ENCODE results near the gene ACACA.

Gene ACACA

GRCh38 chr17:37292429-37293139 lies 114.1 kb downstream of the ACACA start:
- H3F3A ChIP-seq (ENCODE audit: control insufficient read depth, insufficient read depth) = peaks cover 3% of the 10 kb centered on the region
- H3K4me2 ChIP-seq (ENCODE audit: low read length) = peak overlapping the region; percentile 43
- peak overlapping the region; percentile 12; the same call in 1 of the 2 replicates for H3K27ac ChIP-seq (ENCODE audit: low read depth, low read length)
- no peaks in the 10 kb centered on the region for H3K9me2 ChIP-seq (replicated peaks; ENCODE audit: control insufficient read depth, low read length)
- H3K4me1 ChIP-seq (ENCODE audit: control insufficient read depth, low read length) = peaks cover 25% of the 10 kb centered on the region
- H3K79me2 ChIP-seq (ENCODE audit: control insufficient read depth, low read length) = peaks cover 60% of the 10 kb centered on the region
- peak overlapping the region; percentile 27 for H3K4me3 ChIP-seq (ENCODE audit: low read length)
- peaks cover 11% of the 10 kb centered on the region for H3K36me3 ChIP-seq (ENCODE audit: control insufficient read depth, low read length)
- TF ChIP-seq, protein P1, sequence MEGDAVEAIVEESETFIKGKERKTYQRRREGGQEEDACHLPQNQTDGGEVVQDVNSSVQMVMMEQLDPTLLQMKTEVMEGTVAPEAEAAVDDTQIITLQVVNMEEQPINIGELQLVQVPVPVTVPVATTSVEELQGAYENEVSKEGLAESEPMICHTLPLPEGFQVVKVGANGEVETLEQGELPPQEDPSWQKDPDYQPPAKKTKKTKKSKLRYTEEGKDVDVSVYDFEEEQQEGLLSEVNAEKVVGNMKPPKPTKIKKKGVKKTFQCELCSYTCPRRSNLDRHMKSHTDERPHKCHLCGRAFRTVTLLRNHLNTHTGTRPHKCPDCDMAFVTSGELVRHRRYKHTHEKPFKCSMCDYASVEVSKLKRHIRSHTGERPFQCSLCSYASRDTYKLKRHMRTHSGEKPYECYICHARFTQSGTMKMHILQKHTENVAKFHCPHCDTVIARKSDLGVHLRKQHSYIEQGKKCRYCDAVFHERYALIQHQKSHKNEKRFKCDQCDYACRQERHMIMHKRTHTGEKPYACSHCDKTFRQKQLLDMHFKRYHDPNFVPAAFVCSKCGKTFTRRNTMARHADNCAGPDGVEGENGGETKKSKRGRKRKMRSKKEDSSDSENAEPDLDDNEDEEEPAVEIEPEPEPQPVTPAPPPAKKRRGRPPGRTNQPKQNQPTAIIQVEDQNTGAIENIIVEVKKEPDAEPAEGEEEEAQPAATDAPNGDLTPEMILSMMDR (IDR thresholded peaks at IDR 0.05; ENCODE audit: low read depth, low read length, poor library complexity, severe bottlenecking) = no peak
- no peak for TF ChIP-seq EZH2phosphoT487 (IDR thresholded peaks at IDR 0.05; ENCODE audit: borderline replicate concordance, low read length)
- H4K20me1 ChIP-seq (ENCODE audit: control insufficient read depth, insufficient read depth, low read depth, low read length) = 0 out of 2 replicates have a peak, but pooled peaks cover 4% of the 10 kb centered on the region
- H3K27me3 ChIP-seq (ENCODE audit: control insufficient read depth, low read length) = no peaks in the 10 kb centered on the region
- H3K9me3 ChIP-seq (ENCODE audit: control insufficient read depth, insufficient read depth, low read length) = no peaks in the 10 kb centered on the region

DNA sequence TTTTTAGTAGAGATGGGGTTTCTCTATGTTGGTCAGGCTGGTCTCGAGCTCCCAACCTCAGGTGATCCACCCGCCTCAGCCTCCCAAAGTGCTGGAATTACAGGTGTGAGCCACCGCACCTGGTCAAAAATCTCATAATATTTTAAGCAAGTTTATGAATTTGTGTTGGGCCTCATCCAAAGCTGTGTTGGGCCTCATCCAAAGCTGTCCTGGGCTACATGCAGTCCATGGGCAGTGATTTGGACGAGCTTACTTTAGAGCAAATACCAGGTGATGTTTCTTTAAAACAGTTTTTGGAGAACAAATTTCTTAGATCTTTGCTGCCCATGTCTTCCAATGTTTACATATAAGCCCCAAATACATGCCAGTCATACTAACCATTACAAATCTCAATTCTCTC lies 115.3 kb downstream of the ACACA start:
- Histone ChIP-seq H3K27me3 (ENCODE audit: control insufficient read depth, low read length) (no peaks in the 10 kb centered on the region), H3K9me2 (replicated peaks; ENCODE audit: control insufficient read depth, low read length) (no peaks in the 10 kb centered on the region), H3K79me2 (ENCODE audit: control insufficient read depth, low read length) (peaks cover 63% of the 10 kb centered on the region), H3K9me3 (ENCODE audit: control insufficient read depth, insufficient read depth, low read length) (no peaks in the 10 kb centered on the region), H3K36me3 (ENCODE audit: control insufficient read depth, low read length) (peaks cover 18% of the 10 kb centered on the region), H3K4me2 (ENCODE audit: low read length) (no peak overlapping the region), H4K20me1 (ENCODE audit: control insufficient read depth, insufficient read depth, low read depth, low read length) (0 out of 2 replicates have a peak, but pooled peaks cover 4% of the 10 kb centered on the region), H3K4me3 (ENCODE audit: low read length) (no peak overlapping the region), H3K27ac (ENCODE audit: low read depth, low read length) (no peak overlapping the region), H3K4me1 (ENCODE audit: control insufficient read depth, low read length) (peaks cover 25% of the 10 kb centered on the region), H3F3A (ENCODE audit: control insufficient read depth, insufficient read depth) (peaks cover 3% of the 10 kb centered on the region)
- TF ChIP-seq EZH2phosphoT487 (IDR thresholded peaks at IDR 0.05; ENCODE audit: borderline replicate concordance, low read length) = no peak
- TF ChIP-seq, protein P1 (IDR thresholded peaks at IDR 0.05; ENCODE audit: low read depth, low read length, poor library complexity, severe bottlenecking) = no peak

DNA sequence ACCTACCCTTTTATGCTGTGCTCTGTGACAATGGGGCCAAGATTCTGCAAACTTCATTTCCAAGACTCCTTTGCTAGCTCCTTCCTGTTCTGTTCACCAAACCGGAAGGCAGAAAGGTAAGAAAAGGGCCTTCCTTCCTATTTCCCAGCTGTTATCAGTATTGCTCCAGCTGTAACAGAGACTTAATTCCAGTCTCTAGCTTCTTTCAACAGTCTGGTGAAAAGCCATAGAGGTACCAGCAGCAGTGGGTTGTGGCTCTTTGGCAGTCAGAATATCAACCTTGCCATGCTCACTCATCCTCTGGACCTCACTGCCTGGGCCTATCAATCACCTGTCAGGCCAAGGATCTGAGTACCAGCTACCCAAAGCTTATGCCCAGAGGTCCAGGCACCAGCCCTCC lies 120.2 kb downstream of the ACACA start:
- no peak overlapping the region for H3K4me2 ChIP-seq (ENCODE audit: low read length)
- no peaks in the 10 kb centered on the region for H4K20me1 ChIP-seq (ENCODE audit: control insufficient read depth, insufficient read depth, low read depth, low read length)
- no peaks in the 10 kb centered on the region for H3K9me2 ChIP-seq (replicated peaks; ENCODE audit: control insufficient read depth, low read length)
- H3K79me2 ChIP-seq (ENCODE audit: control insufficient read depth, low read length) = peaks cover 30% of the 10 kb centered on the region
- H3K27ac ChIP-seq (ENCODE audit: low read depth, low read length) = no peak overlapping the region
- peaks cover 52% of the 10 kb centered on the region for H3K36me3 ChIP-seq (ENCODE audit: control insufficient read depth, low read length)
- H3F3A ChIP-seq (ENCODE audit: control insufficient read depth, insufficient read depth) = no peaks in the 10 kb centered on the region
- H3K27me3 ChIP-seq (ENCODE audit: control insufficient read depth, low read length) = no peaks in the 10 kb centered on the region
- H3K9me3 ChIP-seq (ENCODE audit: control insufficient read depth, insufficient read depth, low read length) = no peaks in the 10 kb centered on the region
- TF ChIP-seq, protein P1 (IDR thresholded peaks at IDR 0.05; ENCODE audit: low read depth, low read length, poor library complexity, severe bottlenecking) = no peak
- TF ChIP-seq EZH2phosphoT487 (IDR thresholded peaks at IDR 0.05; ENCODE audit: borderline replicate concordance, low read length) = no peak
- no peaks in the 10 kb centered on the region for H3K4me1 ChIP-seq (ENCODE audit: control insufficient read depth, low read length)
- no peak overlapping the region for H3K4me3 ChIP-seq (ENCODE audit: low read length)

Data from DOHH2 (cell line).